Measurements from ENCODE around the gene PAM16.

PAM16 gene

DNA sequence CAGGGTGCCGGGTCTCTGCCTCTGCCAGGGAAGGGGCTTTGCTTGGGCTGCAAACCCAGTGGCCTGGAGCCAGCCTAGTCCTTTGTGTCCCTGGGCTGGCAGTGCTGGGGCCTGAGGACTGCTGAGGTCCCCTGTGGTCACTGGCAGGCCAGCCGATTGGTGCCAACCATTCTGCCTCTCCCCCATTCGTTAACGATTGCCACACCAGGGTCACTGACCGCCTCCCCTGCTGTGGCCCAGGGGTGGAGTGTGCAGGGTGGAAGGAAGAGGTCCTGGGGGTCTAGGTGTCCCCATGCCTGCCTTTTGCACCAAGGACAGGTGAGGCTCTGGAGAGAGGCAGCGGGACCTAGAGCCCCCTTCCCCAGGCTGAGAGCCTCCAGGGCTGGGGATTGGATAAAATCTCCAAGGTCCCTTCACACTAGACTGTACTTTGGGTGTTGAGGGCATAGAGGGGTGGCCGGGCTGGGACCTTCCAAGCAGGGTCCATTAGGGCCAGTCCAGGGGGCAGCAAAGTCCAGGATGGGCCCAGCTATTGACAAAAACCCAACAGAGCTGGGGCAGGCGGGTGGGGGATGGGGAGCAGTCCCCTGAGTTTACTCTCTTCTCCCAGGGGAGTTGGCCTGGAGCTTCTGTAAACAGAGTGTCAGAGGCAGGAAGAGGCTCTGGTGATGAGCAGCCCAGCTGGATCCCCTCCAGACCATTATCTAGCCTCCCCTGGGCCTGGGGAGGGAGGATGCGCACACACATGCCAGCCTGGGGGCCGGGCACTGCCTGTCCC, 21.6 kb upstream of the PAM16 start:
- peaks cover 14% of the 10 kb centered on the region for H3K27me3 ChIP-seq (ENCODE audit: control insufficient read depth, insufficient read depth, low read length)
- H3K4me1 ChIP-seq (ENCODE audit: control insufficient read depth, insufficient read depth, low read length): peaks cover 65% of the 10 kb centered on the region
- H3K36me3 ChIP-seq (ENCODE audit: control insufficient read depth, insufficient read depth, low read length): no peaks in the 10 kb centered on the region
- no peak overlapping the region for H3K4me3 ChIP-seq (ENCODE audit: low read length)
- H3K9me3 ChIP-seq (ENCODE audit: control insufficient read depth, low read length): no peaks in the 10 kb centered on the region
- H3K9ac ChIP-seq (ENCODE audit: low read length): peak overlapping the region; percentile 66

DNA sequence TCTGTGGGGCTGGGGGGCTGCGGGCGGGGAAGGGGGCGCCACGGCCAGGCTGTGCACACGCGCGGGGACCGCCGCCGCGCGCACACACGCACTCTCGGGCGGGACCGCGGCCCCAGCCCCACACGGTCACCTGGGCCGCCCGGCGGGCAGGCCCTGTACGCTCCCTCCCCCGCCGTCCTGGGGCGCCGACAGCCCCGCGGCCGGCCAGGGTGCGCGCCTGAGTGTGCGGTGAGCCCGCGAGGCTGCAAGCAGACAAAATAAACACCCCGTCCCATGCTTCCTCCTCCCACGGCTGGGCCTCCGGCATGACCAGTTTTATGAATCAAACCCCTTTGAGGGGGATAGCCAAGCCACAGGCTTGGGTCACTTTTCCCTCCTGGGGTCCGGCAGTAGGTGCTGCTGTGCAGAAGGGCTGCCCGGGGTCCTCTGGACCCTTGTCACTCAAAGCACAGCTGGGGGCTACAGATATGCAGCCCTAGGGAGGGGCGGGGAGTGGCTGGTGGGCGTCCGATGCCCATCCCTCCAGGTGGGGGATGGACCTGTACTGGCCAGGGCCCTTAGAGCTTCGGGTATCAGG, 21.0 kb upstream of the PAM16 start:
- Histone ChIP-seq H3K4me1 (ENCODE audit: control insufficient read depth, insufficient read depth, low read length) (peaks cover 62% of the 10 kb centered on the region), H3K27me3 (ENCODE audit: control insufficient read depth, insufficient read depth, low read length) (peaks cover 14% of the 10 kb centered on the region)

DNA sequence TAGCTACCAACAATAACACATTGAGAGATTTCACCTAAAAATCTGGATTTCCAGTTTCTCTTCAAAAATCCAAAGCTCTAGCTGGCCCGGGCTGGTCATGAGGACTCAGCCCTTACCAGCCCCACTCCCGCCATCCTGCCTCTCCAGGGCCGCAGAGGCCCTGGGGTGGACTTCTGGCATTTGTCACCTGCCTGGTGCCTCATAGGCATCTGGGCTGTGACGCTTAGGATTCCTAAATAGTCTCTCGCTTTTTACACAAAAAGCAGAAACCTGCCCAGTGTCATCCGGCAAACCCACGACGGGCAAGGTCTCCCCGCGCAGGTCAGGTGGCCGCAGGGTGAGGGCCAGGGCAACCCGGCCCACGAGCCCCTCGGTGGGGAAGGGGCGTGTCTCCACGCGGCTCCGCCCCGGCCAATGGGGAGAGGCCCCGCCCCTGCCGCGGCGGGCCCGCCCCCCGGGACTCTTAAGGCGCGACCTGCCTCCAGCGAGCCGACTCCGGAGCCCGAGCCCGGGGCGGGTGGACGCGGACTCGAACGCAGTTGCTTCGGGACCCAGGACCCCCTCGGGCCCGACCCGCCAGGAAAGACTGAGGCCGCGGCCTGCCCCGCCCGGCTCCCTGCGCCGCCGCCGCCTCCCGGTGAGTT, 20.4 kb upstream of the PAM16 start, which contains the start of gene VASN:
Gene VASN (plus strand): TSS at position 492 of the 644 bp plus-strand sequence. CDS start 9,030 bp downstream, outside the sequence.
- Histone ChIP-seq H3K9ac (ENCODE audit: low read length) (peak within 1 kb of the TSS; percentile 66), H3K36me3 (ENCODE audit: control insufficient read depth, insufficient read depth, low read length) (no peaks in the 10 kb centered on the region), H3K4me1 (ENCODE audit: control insufficient read depth, insufficient read depth, low read length) (peaks cover 60% of the 10 kb centered on the region), H3K27me3 (ENCODE audit: control insufficient read depth, insufficient read depth, low read length) (peaks cover 12% of the 10 kb centered on the region), H3K4me3 (ENCODE audit: low read length) (peak within 1 kb of the TSS; percentile 25), H3K9me3 (ENCODE audit: control insufficient read depth, low read length) (no peaks in the 10 kb centered on the region)

More for the DNA sequence above, 21.0 kb upstream of the PAM16 start:
- Histone ChIP-seq H3K9me3 (ENCODE audit: control insufficient read depth, low read length) (no peaks in the 10 kb centered on the region), H3K36me3 (ENCODE audit: control insufficient read depth, insufficient read depth, low read length) (no peaks in the 10 kb centered on the region), H3K9ac (ENCODE audit: low read length) (peak overlapping the region; percentile 66), H3K4me3 (ENCODE audit: low read length) (no peak overlapping the region)

DNA sequence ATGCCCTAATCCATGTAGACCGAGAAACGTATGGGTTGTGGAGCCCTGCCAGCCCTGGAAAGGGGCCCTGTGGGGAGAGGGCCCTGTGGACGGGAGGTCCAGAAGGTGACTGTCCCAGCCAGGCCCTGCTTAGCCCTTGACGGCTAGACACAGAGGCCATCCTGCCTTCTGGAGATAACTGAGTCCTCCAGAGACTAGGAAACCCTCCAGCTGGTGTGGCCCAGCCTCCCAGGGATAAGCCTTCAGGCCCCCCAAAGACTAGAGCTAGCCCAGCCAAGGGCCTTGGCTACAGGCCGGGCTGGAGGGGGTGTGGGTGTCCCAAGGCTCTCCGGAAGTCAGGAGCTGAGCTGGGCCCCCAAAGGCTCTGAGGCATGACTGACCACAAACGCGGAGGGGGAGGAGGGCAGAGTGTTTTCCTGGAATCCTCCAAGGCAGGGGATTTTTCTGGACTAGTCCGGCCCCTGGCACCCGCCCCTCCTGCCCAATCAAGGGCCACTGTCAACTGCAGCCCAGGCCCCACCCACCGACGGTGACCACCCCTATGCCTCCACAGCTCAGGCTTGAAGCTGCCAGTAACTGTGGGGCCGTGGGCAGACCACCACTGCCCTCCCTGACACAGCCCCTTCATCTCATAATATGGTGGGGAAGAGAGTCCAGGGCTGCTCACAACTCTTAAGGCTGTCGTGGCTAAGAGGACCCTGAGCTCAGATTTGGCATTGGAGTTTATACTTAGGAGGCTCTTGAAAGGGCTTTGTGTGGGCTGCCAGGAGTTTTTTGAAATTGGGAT, 19.6 kb upstream of the PAM16 start:
- H3K9ac ChIP-seq (ENCODE audit: low read length): peak overlapping the region; percentile 17
- H3K27me3 ChIP-seq (ENCODE audit: control insufficient read depth, insufficient read depth, low read length): peaks cover 10% of the 10 kb centered on the region
- no peaks in the 10 kb centered on the region for H3K36me3 ChIP-seq (ENCODE audit: control insufficient read depth, insufficient read depth, low read length)
- no peak overlapping the region for H3K4me3 ChIP-seq (ENCODE audit: low read length)
- no peaks in the 10 kb centered on the region for H3K9me3 ChIP-seq (ENCODE audit: control insufficient read depth, low read length)
- H3K4me1 ChIP-seq (ENCODE audit: control insufficient read depth, insufficient read depth, low read length): peaks cover 53% of the 10 kb centered on the region

DNA sequence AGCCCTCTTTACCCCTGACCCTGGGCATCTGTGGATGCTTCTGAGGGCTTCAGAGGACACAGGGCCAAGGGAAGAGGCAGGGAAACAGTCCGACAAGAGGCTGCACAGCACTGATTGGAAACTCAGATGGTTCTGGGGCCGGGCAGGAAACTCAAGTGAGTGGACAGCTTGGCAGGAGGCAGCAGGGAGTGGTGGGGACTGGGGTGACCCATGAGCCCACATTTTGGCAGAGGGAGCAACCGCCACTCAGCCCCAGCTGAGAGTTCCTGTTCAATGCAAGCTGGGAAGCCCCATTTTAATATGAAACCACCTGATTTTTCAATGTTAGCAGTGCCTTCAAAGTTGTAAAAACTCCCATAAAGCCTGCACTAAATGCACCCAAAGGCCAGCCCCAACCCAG, 19.0 kb upstream of the PAM16 start:
- Histone ChIP-seq H3K4me3 (ENCODE audit: low read length) (no peak overlapping the region), H3K27me3 (ENCODE audit: control insufficient read depth, insufficient read depth, low read length) (peaks cover 10% of the 10 kb centered on the region), H3K9me3 (ENCODE audit: control insufficient read depth, low read length) (no peaks in the 10 kb centered on the region), H3K4me1 (ENCODE audit: control insufficient read depth, insufficient read depth, low read length) (peaks cover 49% of the 10 kb centered on the region), H3K9ac (ENCODE audit: low read length) (no peak overlapping the region), H3K36me3 (ENCODE audit: control insufficient read depth, insufficient read depth, low read length) (no peaks in the 10 kb centered on the region)

DNA sequence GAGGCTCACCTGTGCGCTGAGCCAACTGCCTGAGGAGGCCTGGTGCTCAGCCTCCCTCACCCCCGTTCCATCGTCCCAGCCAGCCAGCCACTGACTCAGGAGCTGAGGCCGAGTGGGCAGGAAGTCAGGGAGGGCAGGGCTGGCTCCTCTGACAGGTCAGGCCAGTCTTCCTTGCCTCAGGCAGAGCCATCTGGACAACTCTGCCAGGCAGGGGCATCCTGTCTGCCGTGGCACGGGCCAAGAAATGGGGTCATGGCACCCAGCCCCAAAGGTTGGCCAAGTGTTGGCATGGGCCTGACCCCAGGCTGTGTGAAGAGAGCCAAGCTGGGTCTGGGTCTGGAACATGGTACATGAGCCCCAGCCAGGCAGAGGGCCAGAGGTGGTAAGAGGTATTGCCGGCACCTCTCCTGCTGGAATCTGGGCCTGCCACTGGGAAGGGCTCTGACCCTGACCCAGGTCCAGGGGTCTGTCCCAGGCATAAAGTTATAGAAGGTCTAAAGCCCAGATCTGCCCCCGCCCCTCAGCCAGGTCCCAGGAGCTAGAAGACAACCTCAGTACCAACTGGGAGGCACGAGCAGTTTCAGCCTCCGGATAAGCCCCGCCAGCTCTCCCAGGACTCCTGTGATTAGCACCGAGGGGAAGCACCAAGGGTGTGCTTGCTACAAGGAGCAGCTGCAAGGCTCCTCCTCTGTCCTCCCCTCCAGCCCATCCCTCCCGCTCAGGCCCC, 18.0 kb upstream of the PAM16 start:
- no peak overlapping the region for H3K9ac ChIP-seq (ENCODE audit: low read length)
- H3K4me3 ChIP-seq (ENCODE audit: low read length): no peak overlapping the region
- H3K9me3 ChIP-seq (ENCODE audit: control insufficient read depth, low read length): no peaks in the 10 kb centered on the region
- no peaks in the 10 kb centered on the region for H3K36me3 ChIP-seq (ENCODE audit: control insufficient read depth, insufficient read depth, low read length)
- H3K4me1 ChIP-seq (ENCODE audit: control insufficient read depth, insufficient read depth, low read length): peaks cover 39% of the 10 kb centered on the region
- H3K27me3 ChIP-seq (ENCODE audit: control insufficient read depth, insufficient read depth, low read length): peaks cover 10% of the 10 kb centered on the region

DNA sequence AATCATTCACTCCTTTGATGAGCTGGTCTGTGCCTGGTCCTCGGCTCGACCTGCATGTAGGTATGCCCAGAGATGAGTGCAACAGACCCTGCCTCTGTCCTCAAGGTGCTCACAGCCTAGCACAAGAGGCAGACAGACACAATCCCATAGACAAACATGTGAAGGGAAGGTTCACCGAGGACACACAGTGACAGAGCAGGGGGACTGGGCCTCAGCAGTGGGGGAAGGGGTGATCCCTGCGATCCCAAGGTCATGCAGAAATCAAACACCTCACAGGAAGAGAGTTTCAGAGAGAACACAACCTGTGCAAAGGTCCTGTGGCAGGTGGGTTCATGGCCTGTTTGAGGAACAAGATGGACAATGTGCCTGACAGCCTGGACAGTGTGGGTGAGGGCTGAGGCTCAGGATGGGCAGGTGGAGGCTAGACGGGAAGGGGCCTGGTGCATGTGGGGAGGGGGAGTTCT, 16.3 kb upstream of the PAM16 start:
- H3K9ac ChIP-seq (ENCODE audit: low read length): no peak overlapping the region
- H3K36me3 ChIP-seq (ENCODE audit: control insufficient read depth, insufficient read depth, low read length): peaks cover 4% of the 10 kb centered on the region
- H3K27me3 ChIP-seq (ENCODE audit: control insufficient read depth, insufficient read depth, low read length): peaks cover 3% of the 10 kb centered on the region
- H3K4me3 ChIP-seq (ENCODE audit: low read length): no peak overlapping the region
- H3K4me1 ChIP-seq (ENCODE audit: control insufficient read depth, insufficient read depth, low read length): peaks cover 22% of the 10 kb centered on the region
- no peaks in the 10 kb centered on the region for H3K9me3 ChIP-seq (ENCODE audit: control insufficient read depth, low read length)

DNA sequence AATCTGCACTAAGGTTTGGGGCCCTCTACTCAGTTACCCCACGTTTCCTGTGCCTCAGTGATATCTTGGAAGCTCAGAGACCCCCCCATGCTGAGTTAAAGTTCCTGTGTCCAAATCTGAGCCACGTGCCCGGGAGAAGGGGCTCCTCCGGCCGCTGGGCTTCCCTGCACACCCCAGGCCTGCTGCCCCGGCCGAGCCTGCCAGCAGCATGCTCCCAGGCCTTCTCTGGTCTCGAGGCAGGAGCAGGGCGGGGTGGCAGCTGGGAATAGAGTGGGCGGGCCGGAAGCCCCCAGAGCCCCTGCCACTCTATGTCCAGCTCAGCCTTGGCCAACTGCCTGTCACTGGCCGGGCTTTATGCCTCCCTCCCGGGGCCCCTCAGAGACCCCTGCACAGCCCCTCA, 14.9 kb upstream of the PAM16 start:
- Histone ChIP-seq H3K4me3 (ENCODE audit: low read length) (no peak overlapping the region), H3K9ac (ENCODE audit: low read length) (no peak overlapping the region), H3K27me3 (ENCODE audit: control insufficient read depth, insufficient read depth, low read length) (no peaks in the 10 kb centered on the region), H3K4me1 (ENCODE audit: control insufficient read depth, insufficient read depth, low read length) (peaks cover 14% of the 10 kb centered on the region), H3K9me3 (ENCODE audit: control insufficient read depth, low read length) (no peaks in the 10 kb centered on the region), H3K36me3 (ENCODE audit: control insufficient read depth, insufficient read depth, low read length) (peaks cover 15% of the 10 kb centered on the region)

DNA sequence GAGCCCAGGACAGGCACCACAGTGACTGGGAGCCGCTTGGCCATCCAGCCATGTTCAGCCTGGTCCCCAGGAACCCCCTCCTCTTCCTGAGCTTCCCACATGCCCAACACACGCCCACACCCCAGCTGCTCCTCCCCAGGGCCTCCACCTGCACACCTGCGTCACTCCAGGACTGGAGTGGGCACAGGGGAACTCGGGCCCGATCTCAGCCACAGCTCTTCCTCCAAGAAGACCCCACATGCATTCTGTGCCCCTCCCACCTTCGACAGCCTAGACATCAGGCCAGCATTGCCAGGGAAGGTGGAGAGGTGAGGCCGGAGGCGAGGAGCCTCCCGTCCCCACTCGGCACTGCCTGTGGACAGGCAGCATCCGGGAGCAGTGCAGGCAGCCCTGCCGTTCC, 14.5 kb upstream of the PAM16 start:
- H3K27me3 ChIP-seq (ENCODE audit: control insufficient read depth, insufficient read depth, low read length): no peaks in the 10 kb centered on the region
- H3K9me3 ChIP-seq (ENCODE audit: control insufficient read depth, low read length): no peaks in the 10 kb centered on the region
- no peak overlapping the region for H3K4me3 ChIP-seq (ENCODE audit: low read length)
- peaks cover 11% of the 10 kb centered on the region for H3K4me1 ChIP-seq (ENCODE audit: control insufficient read depth, insufficient read depth, low read length)
- peaks cover 15% of the 10 kb centered on the region for H3K36me3 ChIP-seq (ENCODE audit: control insufficient read depth, insufficient read depth, low read length)
- H3K9ac ChIP-seq (ENCODE audit: low read length): no peak overlapping the region

DNA sequence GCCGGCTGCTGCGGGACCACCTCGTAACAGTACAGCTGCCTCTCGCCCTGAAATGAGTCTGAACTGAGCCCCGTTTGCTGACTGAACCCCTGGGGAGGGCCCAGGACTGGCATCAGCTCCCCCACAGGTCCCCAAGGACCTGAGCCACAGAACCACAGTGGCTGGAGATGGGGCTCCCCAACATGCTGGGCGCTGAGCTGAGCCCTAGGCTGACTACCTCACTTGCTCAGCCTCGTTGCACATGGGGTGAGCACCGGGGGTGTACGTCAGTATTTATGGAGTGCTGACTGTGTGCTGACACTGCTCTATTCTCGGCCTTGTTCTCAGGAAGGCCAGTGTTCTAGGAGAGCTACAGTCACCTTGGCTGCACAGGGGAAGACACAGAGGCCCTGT, 13.9 kb upstream of the PAM16 start:
- no peak overlapping the region for H3K9ac ChIP-seq (ENCODE audit: low read length)
- no peaks in the 10 kb centered on the region for H3K9me3 ChIP-seq (ENCODE audit: control insufficient read depth, low read length)
- H3K4me3 ChIP-seq (ENCODE audit: low read length): no peak overlapping the region
- peaks cover 8% of the 10 kb centered on the region for H3K4me1 ChIP-seq (ENCODE audit: control insufficient read depth, insufficient read depth, low read length)
- H3K27me3 ChIP-seq (ENCODE audit: control insufficient read depth, insufficient read depth, low read length): no peaks in the 10 kb centered on the region
- H3K36me3 ChIP-seq (ENCODE audit: control insufficient read depth, insufficient read depth, low read length): peaks cover 15% of the 10 kb centered on the region

All from mucosa of stomach (tissue), 1 donor.